Measurements from ENCODE around the gene GK. TPM values are rescaled to one million over a fixed set of nuclear protein-coding genes. Genes with fewer than 3 reads are reported as not detected.

The GK gene
- total RNA-seq, 1 donor from 2014 or later, result 7.3 TPM

- H3K9me3 Mint-ChIP-seq (ENCODE audit: unreplicated experiment), result peaks cover 7% of the 10 kb centered on the region
- no peaks in the 10 kb centered on the region for H3K27me3 Mint-ChIP-seq (ENCODE audit: unreplicated experiment)
- no peak overlapping the region for H3K4me3 Mint-ChIP-seq (ENCODE audit: unreplicated experiment)
- no peak for DNase-seq (ENCODE audit: extremely low spot score, unreplicated experiment)
- H3K27ac Mint-ChIP-seq (ENCODE audit: unreplicated experiment), result no peak overlapping the region
- no peaks in the 10 kb centered on the region for H3K36me3 Mint-ChIP-seq (ENCODE audit: unreplicated experiment)
- TF ChIP-seq CTCF (IDR thresholded peaks at IDR 0.05), result no peak
- H3K4me1 Mint-ChIP-seq (ENCODE audit: unreplicated experiment), result no peaks in the 10 kb centered on the region
These were observed 38.0 kb upstream of the GK start for GRCh38 chrX:30615229-30615628.

- Mint-ChIP-seq H3K36me3 (ENCODE audit: unreplicated experiment) (no peaks in the 10 kb centered on the region), H3K9me3 (ENCODE audit: unreplicated experiment) (peaks cover 22% of the 10 kb centered on the region), H3K4me1 (ENCODE audit: unreplicated experiment) (peaks cover 5% of the 10 kb centered on the region), H3K27me3 (ENCODE audit: unreplicated experiment) (no peaks in the 10 kb centered on the region), H3K27ac (ENCODE audit: unreplicated experiment) (no peak overlapping the region), H3K4me3 (ENCODE audit: unreplicated experiment) (no peak overlapping the region)
- DNase-seq (ENCODE audit: extremely low spot score, unreplicated experiment), result no peak
- TF ChIP-seq CTCF (IDR thresholded peaks at IDR 0.05), result no peak
These were observed 35.0 kb upstream of the GK start for GRCh38 chrX:30618160-30618765.

- no peak for DNase-seq (ENCODE audit: extremely low spot score, unreplicated experiment)
- Mint-ChIP-seq H3K27ac (ENCODE audit: unreplicated experiment) (no peak overlapping the region), H3K9me3 (ENCODE audit: unreplicated experiment) (peaks cover 28% of the 10 kb centered on the region), H3K4me1 (ENCODE audit: unreplicated experiment) (peaks cover 5% of the 10 kb centered on the region), H3K36me3 (ENCODE audit: unreplicated experiment) (no peaks in the 10 kb centered on the region), H3K4me3 (ENCODE audit: unreplicated experiment) (no peak overlapping the region), H3K27me3 (ENCODE audit: unreplicated experiment) (no peaks in the 10 kb centered on the region)
- TF ChIP-seq CTCF (IDR thresholded peaks at IDR 0.05), result no peak
These were observed 33.1 kb upstream of the GK start for GRCh38 chrX:30620125-30620524.

- H3K27me3 Mint-ChIP-seq (ENCODE audit: unreplicated experiment), result no peaks in the 10 kb centered on the region
These were observed 32.1 kb upstream of the GK start for GRCh38 chrX:30620980-30621618.

More at GRCh38 chrX:30620980-30621618, 32.1 kb upstream of the GK start:
- Mint-ChIP-seq H3K4me3 (ENCODE audit: unreplicated experiment) (no peak overlapping the region), H3K4me1 (ENCODE audit: unreplicated experiment) (peaks cover 5% of the 10 kb centered on the region), H3K27ac (ENCODE audit: unreplicated experiment) (no peak overlapping the region), H3K9me3 (ENCODE audit: unreplicated experiment) (peaks cover 27% of the 10 kb centered on the region), H3K36me3 (ENCODE audit: unreplicated experiment) (no peaks in the 10 kb centered on the region)
- TF ChIP-seq CTCF (IDR thresholded peaks at IDR 0.05), result no peak
- no peak for DNase-seq (ENCODE audit: extremely low spot score, unreplicated experiment)

Data from osteocyte (in vitro differentiated cells).